Activated naive CD4-positive, alpha-beta T cell treated with anti-CD3 and anti-CD28 coated beads, Interleukin-2, amount 50 U/mL, for 16 hours (primary cell): ENCODE results near the gene SPRY4.
A peak's percentile ranks its signal among the peaks of the same experiment; 100 is the strongest.
"Not testable (repeated sequence)": the region's sequence is repeated elsewhere in the genome, so short reads cannot be mapped to it uniquely, and the experiment has no call there.

Experiments
- DNase-seq: peaks from one replicate; pipeline ENCODE4 v3.0.0-alpha.2; 2020

The SPRY4 gene, protein sequence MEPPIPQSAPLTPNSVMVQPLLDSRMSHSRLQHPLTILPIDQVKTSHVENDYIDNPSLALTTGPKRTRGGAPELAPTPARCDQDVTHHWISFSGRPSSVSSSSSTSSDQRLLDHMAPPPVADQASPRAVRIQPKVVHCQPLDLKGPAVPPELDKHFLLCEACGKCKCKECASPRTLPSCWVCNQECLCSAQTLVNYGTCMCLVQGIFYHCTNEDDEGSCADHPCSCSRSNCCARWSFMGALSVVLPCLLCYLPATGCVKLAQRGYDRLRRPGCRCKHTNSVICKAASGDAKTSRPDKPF

DNA sequence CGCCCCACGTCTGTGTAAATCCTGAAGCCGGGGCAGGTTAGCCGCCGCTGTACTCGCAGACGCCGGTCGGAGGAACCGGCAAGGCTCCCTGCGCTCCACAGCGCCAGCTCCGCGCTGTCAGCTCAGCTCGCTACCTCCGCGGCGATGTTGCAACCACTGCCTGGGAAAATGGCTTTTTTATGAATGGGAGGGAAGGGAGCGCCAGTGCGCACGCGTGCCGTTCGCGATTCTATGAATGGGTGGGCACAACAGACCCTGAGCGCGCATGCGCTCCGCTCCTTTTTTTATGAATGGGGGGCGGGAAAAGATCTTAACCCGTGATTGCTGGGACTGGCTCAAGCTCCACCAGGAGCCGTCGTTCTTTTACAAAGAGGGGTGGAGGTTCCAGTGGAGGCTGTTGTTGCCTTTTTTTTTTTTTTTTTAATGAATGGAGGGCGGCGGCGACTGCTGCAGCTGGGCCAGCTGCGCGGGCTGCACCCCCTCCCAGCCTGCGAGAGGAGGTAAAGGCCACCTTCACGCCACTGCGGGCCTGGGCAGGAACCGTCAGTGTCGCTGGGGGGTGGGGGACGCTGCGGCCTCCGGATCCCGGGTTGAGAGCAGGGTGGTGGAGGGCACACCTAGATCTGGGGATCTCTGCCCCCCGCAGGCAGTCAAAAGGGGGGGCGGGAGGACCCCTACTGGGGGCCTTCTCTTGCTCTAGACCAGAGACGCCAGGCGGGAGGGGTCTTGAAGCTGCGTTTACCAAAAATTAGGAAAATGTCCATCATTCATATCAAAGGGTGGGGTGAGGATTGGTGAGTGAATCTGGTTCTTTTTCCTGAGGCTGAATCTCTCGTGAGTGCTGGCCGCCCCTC, at the start of gene SPRY4:
Gene SPRY4, minus strand, starts transcription at position 151 of the 854 bp plus-strand sequence. CDS start 9,913 bp downstream, outside the sequence.
- peak; percentile 85 for DNase-seq

DNA sequence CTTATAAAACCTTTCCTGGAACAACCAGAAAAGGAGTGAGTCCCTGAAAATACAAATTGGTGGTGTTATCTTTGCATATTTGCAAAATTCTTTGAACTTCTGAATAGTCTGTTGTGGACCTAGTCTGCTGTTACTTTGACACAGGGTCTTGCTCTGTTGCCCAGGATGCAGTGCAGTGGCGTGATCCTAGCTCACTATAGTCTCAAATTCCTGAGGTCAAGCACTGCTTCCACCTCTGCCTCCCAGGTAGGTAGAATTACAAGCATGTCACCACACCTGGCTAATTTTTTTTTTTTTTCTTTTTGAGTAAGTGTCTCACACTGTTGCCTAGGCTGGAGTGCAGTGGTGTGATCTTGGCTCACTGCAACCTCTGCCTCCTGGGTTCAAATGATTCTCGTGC, 43.7 kb upstream of the SPRY4 start:
- no peak for DNase-seq

DNA sequence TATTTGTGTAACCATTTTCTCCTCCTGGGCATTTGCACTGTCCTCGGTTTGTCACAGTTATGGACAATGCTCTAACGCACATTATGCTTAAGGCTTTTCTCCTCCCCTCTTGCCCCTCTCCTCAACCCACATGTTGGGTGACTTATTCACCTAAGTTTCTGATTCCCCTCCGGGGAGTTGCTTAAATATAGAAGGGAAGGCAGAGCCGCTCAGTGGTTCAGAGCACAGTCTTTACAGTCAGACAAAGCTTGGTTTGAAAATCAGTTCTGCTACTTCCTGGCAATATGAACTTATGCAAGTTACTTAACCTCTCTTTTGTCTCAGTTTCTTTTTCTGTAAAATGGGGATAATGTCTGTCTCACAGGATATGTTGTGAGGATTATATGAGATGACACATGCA, 41.2 kb upstream of the SPRY4 start:
- DNase-seq, result no peak

DNA sequence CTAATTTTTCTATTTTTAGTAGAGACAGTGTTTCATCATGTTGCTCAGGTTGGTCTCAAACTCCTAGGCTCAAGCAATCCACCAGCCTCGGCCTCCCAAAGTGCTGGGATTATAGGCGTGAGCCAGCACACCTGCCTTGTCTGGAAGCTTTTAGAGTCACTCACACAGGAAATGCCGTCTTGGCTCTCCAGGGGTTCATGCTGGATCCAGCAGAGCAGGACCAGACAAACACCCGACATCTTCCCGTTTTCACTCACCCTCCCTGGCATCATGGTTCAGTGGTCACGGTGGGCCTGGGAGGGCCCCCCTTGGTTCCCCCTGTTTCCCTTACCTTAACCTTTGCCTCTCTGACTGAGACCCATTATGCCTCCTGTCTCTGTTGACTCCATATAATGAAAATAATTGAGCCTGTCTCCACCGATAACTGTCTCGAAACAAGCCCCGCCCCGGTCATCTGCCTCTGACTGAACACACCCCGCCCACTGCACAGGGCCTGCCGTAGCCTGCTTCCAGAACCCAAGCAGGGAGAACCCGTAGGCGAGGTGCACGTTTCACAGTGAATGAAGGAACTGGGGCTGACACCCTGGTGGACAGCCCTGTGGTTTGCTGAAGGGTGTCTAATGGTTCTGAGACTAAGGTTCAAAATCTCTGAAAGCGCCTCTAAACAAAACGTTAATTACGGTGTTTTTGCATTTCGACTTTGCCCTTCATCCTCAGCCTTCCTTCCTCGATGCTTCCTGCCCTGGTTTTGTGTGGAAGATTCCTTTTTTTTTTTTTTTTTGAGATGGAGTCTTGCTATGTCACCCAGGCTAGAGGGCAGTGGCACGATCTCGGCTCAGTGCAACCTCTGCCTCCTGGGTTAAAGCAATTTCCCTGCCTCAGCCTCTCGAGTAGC, 39.7 kb upstream of the SPRY4 start:
- no peak for DNase-seq

DNA sequence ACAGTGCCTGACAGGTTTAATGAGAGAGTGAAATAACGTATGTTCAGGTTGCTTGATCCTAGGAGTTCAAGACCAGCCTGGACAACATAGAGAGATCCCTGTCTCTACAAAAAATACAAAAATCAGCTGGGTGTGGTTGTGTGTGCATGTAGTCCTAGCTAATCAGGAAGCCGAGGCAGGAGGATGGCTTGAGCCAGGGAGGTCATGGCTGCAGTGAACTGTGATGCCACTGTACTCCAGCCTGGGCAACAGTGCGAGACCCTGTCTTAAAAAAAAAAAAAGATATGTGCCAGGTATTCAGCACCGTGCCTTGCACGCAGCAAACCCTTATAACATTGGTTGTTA, 38.8 kb upstream of the SPRY4 start:
- no peak for DNase-seq

DNA sequence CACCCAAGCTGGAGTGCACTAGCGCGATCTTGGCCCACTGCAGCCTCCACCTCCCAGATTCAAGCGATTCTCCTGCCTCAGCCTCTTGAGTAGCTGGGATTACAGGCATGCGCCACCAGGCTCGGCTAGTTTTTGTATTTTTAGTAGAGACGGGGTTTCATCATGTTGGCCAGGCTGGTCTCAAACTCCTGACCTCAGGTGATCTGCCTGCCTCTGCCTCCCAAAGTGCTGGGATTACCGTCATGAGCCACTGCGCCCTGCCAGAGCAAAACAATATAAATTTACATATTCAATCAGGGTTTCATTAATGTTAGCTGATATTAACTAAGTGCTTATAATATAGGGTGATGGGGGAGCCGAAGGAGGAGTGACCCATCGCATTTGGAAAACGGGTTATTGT, 37.4 kb upstream of the SPRY4 start:
- DNase-seq, result not testable (repeated sequence)

DNA sequence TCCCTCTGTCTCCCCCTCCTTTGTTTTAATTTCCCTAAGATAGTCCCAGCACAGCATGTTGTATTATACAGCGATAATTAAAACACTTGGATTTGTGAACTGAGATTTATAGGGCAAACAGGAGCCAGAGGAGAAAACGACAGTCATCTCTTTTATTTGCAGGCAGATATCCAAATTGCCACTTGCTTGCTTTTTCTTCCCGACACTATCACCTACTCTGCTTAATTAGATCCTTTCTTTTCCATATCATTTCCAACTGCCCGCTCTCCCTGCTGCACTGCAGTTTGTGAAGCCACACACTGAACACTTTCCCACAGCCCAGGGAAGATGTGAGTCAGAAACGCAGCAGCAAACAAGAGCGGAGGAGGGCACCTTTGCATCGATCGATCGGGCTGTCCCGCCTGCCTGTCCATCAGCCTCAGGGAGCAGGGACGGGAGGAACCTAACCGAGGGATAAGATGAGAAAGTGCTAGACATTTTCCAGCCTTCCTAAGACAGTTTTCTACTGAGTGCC, 35.8 kb upstream of the SPRY4 start:
- no peak for DNase-seq

DNA sequence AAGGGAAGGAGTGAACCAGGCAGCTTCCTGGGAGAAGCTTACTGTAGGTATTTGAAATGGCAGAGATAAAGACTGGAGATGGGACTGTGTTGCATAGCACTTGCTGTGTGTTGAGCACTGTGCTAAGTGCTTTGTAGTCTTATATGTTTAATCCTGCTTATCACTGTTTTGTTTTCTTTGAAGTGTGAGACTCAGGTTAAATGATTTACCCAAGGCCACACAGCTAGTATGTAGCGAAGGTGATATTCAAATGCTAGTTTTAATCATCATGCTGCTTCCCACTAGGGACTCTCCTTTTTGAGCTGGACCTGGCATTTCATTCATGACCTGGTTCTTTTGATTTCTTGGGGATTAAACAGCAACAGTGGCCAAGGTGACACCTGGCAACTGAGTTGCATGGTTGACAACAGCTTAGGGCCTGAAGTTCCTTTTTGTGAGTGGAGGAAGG, 35.3 kb upstream of the SPRY4 start:
- DNase-seq, result no peak

DNA sequence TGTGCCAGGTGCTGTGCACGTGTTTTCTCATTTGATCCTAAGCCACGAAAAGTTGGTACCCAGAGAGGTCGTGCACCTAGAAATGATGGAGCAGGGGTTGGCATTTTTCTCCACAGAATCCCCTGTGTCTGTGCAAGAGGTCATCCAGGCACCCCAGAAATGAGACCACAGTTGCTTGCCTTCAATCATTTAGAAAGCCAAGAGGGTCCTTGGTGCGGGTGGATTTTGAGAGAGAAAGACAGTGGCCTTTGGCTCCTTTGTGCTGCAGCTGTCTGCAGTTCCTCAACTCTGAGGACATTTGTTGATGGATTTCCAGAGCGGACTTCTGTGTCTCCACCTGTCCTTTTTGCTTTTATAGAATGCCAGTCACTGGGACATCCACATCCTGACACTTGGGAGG, 33.8 kb upstream of the SPRY4 start:
- DNase-seq, result no peak

DNA sequence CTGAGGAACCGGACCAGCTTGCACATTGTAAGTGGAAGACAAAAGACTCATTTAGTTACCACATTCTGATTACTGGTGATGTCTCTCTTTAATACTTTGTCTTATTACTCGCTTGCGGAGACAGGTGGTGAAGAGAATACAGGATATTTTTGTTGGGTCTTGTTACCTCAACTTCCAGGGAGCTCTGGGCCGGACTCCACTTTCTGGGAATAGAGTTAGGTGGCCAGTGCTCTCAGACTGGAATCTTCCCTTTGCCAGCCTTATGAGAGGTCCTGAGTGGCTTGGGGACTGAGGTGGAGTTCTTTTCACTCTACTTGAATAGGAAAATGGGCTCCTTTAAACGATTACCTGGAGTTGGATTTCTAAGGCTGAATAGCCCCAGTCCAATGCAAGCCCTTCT, 33.3 kb upstream of the SPRY4 start:
- no peak for DNase-seq

DNA sequence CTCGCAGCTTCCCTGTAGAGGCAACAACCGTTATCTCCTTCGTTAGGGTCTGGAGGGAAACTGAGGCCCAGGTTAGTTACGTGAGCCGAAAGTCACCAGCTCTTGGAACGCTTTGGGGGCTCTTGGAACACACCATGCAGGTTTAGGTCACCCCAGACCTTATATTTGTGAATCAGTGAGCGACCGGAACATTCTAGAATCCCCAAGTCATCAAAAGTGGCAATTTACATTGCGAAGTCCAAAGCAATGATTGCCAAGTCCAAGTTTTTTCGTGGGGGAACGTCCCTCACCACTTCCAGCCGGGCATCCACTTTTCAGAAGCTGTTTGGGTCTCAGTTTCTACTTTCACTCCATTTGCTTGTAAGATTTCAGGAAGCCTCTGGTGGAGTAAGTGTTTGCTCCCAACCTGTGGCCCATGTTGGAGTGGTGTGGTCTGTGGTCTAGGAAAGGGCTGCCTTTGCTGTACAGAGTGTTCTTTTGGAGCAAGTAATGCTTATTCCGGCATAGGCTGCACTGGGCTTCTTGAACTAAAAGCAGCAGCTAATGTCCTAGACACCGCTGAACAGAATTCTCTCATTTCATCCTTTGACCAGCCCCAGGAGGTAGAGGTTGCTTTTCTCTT, 32.8 kb upstream of the SPRY4 start:
- DNase-seq, result peak; percentile 10

DNA sequence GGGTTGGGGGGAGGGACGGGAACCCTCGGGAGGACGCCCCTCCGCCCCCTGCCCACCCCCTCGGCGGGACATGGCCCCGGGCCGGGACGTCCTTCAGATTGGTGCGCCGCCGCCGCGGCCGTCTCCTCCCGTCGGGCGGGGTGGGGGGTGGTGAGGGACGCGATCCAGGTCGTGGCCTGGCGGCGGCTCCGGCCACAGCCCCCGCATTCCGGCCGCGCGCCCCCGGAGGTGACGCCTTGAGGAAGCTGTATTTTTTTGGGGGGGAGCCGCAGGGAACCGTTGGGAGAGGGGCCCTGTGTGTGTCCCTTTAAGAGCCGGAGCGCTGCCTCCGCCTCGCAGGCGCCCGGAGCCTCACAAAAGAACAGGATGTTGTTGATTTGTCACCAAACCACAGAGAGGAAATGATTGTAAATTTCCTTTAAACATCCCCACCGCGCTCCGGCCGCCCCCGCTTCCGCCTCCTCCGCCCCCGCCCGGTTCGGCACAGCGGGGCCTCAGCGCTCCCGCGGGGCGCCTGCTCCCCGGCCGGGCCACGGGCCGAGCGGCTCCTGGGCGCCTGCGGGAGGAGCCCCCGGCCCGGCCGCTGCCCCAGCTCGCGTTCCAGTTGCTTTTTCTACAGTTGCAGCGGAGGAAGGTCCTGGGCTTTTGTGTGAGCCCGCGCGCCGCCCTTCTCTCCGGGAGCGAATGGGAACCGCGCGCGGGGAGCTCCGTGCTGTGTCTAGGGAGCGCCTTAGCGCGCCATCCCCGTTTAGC, 32.1 kb upstream of the SPRY4 start:
- DNase-seq, result peak; percentile 93

DNA sequence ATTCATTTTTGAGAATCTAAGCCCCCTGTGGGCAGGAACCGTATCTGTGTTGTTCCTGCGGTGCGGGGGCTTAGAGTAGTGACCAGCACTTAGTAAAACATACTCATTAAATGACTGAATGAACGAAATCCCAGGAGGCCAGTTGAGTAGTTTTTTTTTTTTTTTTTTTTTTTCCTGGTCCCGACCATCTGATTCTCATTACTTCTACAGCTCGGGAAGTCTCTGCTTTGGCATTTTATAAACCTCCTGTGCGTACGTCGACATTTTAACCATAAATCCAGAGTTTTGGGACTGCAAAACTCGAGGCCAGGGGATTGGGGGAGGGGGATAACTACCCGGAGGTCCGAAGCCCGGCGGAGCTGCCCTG, 31.5 kb upstream of the SPRY4 start:
- no peak for DNase-seq

DNA sequence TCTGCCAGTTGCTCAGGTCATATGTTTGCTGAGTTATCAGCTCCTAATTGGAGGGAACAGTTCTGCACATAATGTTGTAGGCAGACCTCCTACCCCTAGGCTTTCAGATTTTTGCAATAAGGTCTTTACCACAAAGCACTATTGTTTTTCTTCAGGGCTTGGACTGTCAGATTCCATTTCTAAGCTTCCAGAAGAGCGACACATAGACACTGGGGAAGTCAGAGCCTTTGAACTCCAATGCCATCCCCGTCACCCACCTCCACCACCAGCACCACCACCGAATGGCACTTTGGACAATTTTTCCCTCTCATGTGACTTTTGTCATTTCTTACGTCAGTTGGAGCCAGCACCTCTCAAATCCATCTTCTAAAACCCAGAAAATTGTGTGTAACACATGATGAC, 28.3 kb upstream of the SPRY4 start:
- no peak for DNase-seq

DNA sequence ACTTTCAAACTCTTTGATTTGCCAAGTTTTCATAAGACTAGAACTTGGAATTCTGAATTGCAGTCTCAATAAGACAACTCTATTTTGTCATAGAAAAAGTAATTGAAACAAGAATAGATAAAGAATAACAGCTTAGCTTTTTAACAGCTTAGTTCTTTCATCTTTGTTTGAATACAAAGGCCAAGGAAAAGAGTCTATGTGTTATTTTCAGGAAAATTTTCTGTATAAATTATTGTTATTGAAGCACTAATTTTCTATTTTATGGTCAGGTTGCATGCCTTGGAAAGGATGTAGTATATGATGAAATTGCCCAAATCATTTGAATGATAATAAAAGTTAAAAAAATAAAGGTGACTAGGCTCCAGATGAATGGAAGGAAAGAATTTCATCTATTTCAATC, 25.2 kb upstream of the SPRY4 start:
- DNase-seq, result no peak

DNA sequence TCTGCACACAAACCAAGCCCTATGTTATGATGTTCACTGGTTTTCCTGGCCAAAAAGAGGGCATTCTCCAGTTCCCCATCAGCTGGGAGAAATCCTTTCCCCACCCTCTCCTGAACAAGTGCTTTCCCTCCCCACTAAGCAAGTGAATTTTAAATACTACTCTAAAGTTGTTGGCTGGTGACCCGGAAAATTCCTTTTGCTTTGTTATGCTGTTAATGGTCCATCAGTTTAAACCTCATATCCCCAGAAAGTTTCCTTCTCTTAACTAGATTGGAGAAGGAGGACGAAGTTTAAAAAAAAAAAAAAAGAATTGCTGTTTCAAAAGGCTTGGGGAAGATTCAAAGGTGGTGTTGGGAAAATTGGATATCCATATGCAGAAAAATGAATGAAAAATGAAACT, 21.9 kb upstream of the SPRY4 start:
- DNase-seq, result no peak

DNA sequence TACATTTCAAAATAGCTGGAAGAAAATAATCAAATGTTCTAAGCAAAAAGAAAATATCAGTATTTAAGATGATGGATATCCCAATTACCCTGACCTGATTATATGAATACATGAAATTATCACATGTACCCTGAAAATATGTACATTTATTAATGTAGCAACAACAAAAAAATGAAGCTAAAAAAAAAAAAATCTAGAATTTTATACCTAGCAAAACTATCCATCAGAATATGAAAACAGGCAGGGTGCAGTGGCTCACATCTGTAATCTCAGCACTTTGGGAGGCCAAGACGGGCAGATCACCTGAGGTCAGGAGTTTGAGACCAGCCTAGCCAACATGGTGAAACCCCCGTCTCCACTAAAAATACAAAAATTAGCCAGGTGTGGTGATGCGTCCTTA, 20.1 kb upstream of the SPRY4 start:
- not testable (repeated sequence) for DNase-seq

DNA sequence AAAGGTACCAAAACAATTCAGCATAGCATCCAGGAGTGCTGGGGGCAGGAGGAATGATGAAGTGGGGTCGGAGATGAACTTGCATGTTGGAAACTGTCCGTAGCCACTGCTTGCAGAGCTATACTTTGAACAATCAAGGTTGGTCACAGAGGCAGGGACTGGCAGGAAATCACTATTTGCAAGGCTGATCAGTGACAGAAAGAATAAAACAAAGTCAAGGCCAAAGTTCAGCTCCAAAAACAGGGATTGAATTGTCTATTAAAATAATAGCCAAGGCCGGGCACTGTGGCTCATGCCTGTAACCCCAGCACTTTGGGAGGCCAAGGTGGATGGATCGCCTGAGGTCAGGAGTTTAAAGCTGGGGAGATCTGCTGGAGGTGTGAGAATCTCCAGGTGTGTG, 18.7 kb upstream of the SPRY4 start:
- no peak for DNase-seq

DNA sequence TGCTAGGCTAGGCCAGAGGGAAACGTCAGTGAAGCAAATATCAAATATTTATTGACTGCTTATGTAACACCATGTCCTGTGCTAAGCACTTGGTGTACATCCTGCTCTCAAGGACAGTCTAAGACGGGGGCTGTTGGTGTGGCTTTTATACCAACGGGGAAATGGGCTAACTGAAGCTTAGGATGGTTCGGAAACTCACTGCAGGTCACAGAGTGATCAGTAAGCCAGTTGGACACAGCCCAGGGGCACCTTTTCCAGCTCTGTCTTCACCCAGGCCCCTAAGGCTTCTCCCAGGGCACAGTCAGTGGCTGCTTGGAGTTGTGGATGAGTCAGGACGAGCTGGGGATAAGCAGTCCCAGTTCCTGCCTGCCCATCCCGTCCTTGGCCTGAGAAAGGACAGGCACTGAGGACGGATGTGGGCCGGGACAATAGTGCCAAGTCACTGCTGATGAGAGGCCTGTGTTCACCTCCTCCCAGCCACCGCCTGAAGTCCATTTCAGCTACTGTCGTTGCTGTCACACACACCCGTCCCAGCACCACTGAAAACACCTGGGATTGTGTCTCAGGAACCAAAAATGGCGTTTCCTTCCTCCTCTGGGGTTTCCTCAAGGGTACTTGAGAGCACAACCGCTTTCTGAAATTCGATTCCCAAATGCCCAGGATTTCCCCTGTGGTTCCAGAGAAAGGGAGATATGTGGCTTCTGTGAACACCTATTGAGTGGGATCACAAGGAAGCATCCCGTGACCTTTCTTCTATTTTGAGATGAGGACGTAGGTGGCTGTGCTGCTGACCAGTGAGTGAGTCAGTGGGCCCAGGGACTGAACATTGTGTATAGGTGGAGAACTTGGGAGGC, 17.5 kb upstream of the SPRY4 start:
- no peak for DNase-seq

DNA sequence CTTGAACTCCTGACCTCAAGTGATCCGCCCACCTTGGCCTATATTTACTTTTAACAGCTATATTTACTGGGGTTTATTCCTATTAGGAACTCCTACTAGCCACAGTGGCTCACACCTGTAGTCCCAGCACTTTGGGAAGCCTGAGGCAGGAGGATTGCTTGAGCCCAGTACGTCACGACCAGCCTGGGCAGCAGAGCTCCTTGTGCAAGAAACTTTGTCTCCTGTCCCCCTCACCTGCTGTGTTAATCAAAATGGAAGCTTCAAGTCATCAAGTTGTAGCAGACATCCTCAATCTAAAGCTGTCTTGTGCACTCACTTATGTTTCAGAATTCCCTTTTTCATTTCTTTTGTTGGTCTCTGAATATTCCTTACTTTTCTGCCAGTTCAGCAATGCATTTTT, 15.0 kb upstream of the SPRY4 start:
- no peak for DNase-seq

DNA sequence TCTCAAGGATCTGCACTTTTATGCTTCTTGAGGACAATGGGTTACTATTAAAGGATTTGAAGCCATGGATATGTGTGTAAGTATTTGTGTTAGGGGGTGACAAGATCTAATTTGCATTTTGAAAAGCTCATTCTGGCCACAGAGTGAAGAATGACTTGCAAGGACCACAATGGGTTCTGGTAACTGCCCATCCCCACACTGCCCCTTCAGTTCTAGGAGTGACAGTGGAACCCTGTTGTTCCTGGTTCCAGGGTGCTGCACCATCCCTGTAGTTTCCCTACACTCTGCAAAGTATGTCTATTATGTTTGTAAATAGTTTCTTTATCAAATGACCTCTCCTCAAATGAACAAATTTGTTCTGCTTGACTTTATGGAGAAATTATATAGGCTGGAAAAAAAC, 9.7 kb upstream of the SPRY4 start:
- DNase-seq, result no peak
